Measurements from ENCODE around the gene KIF24.
"Not testable (repeated sequence)": the region's sequence is repeated elsewhere in the genome, so short reads cannot be mapped to it uniquely, and the experiment has no call there.

Gene KIF24, protein sequence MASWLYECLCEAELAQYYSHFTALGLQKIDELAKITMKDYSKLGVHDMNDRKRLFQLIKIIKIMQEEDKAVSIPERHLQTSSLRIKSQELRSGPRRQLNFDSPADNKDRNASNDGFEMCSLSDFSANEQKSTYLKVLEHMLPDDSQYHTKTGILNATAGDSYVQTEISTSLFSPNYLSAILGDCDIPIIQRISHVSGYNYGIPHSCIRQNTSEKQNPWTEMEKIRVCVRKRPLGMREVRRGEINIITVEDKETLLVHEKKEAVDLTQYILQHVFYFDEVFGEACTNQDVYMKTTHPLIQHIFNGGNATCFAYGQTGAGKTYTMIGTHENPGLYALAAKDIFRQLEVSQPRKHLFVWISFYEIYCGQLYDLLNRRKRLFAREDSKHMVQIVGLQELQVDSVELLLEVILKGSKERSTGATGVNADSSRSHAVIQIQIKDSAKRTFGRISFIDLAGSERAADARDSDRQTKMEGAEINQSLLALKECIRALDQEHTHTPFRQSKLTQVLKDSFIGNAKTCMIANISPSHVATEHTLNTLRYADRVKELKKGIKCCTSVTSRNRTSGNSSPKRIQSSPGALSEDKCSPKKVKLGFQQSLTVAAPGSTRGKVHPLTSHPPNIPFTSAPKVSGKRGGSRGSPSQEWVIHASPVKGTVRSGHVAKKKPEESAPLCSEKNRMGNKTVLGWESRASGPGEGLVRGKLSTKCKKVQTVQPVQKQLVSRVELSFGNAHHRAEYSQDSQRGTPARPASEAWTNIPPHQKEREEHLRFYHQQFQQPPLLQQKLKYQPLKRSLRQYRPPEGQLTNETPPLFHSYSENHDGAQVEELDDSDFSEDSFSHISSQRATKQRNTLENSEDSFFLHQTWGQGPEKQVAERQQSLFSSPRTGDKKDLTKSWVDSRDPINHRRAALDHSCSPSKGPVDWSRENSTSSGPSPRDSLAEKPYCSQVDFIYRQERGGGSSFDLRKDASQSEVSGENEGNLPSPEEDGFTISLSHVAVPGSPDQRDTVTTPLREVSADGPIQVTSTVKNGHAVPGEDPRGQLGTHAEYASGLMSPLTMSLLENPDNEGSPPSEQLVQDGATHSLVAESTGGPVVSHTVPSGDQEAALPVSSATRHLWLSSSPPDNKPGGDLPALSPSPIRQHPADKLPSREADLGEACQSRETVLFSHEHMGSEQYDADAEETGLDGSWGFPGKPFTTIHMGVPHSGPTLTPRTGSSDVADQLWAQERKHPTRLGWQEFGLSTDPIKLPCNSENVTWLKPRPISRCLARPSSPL (N-terminal part only)

DNA sequence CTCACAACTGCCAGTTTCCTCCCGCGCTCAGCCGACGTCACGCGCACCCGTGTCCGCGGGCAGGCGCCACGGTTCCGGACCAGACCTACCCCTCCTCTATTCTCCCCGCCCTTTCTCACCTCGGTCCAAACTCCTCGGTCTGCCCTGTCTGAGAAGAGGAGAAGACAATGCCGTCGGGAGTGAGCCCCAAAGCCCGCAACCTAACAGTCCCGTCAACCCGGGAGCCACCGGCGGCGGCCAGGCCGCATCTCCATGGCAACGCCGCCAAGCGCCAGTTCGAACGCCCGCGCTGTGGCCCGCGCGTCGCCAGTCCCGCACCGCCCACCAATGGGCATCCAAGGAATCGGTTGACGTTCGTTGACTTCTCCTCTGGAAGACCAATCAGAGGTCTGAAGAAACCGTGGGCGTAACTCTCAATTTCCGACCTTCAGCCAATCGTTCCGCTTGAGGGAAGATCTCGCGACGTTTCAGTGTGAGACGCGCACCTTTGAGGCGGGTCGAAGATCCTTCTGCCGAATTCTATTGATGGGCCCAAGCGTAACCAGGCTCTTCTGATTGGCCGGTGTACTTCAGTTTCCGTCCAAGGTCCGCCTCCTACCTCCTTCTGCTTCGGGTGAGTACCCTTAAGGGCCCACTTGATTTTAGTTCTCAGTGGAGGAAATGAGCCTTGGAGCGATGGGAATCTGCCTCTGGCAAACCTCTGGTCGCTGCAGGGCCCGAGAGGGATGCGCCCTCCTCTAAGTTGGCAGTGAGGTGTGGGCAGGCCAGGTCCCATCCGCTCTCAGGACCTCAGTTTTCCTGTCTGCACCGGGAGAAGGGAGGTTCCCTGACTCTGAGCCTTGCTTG is at the start of gene KIF24, which contains the start of gene NUDT2:
Gene KIF24, minus strand, starts transcription at position 282 of the 846 bp plus-strand sequence. CDS start 17,922 bp downstream, outside the sequence.
Gene NUDT2, plus strand, starts transcription at position 583 of the 846 bp plus-strand sequence. CDS start 9,471 bp downstream, outside the sequence.
- DNase-seq (ENCODE audit: low read depth in 2 of 2), result peak; percentile 100

DNA sequence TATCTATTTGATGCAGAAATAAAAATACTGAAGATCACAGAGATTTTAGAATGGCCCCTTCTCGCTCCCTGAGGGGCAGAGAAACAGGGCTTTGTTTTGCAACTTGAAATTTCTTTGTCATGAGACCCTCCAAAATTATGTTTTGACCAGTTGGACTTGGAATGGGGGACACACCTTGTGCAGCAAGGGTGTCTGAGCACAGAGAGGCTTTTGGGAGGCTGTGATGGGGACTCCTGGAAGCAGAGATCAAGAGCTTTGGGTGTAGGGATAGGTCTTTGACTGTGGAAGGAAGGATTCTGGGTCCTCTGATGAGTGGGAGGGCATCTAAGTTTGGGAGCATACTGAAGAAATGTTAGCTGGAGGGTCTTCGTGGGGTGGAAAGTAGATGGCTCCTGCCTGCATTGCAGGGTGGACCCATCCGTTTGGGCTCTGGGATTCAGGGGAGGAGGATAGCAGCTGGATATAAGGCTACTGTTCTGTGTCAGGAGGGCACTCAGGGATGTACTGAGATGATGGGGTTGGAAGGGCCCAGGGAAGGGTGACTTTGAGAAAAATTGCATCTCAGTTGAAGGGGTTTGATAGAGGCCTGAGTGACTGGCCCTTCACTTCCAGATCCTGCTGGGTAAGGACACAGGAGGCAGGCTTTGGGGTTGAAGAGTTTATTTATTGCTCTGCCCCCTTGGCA is 49.5 kb upstream of the KIF24 start:
- DNase-seq (ENCODE audit: low read depth in 2 of 2), result no peak

DNA sequence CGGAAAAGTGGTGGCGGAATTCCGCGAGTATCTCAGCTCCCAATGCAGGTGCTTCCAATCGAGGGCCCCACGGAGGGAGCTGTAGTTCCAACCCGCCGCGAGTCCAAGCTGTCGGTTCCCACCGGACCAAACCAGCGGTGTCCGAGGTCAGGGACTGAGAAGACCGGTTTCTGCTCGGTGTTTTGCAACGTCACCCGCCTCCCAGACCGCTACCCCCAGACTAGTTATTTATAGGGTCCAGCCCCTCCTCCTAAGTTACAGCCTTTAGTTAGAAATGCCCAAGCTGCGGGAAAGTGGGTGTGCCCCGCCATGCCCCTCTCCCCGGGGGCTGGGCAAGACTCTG is 48.3 kb upstream of the KIF24 start:
- no peak for DNase-seq (ENCODE audit: low read depth in 2 of 2)

DNA sequence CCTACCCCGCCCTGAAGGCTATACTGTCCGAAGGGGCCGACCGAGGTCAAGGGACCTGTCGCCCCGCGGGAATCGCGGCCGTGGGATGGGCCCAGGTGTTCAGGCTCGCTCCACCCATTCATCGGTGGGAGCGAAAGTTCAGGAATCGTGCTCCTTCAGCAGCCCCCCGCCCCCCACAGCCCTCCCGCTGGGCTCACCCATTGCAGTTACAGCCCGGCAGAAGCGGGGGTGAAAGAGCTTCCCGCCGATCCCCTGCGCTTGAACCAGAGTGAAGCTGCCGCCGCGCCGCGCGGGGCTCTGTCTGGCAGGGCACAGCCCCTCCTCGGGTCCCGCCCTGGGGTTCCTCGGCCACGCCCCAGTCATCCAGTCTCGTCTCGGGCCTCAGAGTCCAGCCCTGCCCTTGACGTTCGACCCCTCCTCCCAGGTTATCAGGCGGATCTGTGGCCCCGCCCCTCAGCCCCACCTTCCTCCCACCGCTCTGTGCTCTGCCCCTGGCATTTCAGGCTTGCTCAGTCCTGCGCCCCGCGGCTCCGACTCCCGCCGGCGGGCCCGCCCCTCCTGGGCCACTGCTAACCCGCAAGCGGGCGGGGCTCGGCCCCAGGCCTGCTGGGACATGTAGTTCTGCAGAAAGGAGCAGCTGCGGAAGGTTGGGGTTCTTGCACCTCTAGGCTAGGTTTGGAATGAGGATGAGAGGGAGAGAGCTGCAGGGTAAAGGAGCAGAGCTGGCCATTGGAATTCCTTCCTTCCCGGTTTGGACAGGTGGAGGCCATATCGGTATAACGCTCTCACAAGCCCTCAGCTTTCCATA is 47.7 kb upstream of the KIF24 start, which contains the start of gene MYORG:
Gene MYORG, minus strand, starts transcription at position 303 of the 808 bp plus-strand sequence. CDS start 3,955 bp downstream, outside the sequence.
- DNase-seq (ENCODE audit: low read depth in 2 of 2), result peak; percentile 32

DNA sequence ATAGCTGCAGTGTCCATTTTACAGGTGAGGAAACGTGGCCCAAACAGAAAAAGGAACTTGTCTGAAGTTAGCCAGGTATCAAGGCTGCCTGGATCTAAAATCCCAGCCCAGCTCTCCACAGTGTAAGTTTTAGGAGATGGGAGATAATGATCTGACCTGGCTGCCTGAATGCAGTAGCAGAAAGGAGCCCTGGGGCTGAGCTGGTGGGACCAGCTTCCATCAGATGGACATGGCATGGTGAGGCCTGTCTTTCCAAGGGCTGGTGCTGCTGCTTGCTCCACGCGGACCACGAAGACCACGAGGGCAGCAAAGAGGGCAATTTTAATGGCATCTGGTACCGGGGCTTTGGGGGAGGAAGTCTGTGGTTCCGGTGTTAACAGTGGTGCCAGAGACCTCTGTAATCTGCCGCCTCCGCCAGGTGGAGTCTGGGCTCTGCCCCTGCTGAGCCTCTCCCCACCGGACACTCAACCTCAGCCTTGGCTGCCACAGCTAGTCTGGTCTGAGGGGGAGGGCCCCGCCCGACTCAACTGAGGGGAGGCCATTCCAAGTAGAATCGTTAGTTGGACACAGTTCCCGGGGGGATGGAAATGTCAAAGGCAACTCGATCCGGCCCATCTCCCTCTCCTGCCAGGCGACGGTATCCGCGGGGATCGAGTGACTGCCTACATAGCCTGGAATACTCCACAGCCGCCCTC is 47.0 kb upstream of the KIF24 start:
- DNase-seq (ENCODE audit: low read depth in 2 of 2), result no peak

DNA sequence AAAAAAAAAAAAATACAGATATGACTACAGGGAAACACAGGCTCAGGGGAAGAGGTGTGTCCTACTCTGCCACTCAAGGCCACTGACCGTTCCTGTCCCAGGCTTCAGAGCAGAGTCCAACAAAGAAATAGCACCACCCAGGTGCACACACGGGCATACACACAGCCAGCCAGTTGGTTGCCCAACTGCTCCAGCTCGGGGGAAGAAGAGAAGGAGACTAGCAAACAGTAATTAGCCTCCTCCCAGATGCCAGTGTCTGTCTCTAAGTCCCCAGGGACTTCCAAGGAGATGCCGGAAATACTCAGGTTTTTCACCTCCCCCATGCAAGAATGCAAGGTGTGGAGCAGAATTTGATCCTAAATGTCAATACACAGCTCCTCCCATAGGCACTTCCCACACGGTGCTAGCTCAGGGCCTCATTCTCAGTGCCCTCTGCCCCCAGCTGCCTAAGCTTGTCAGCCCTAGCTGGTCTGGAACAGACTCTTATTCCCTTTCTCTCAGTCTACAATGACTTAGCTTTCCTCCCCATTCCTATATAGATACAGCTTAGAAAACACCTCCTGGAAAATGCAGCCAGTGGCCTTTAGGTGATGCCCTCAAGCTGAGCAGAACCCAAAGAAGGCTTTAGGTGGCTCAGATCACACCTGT is 46.0 kb upstream of the KIF24 start:
- DNase-seq (ENCODE audit: low read depth in 2 of 2), result no peak

DNA sequence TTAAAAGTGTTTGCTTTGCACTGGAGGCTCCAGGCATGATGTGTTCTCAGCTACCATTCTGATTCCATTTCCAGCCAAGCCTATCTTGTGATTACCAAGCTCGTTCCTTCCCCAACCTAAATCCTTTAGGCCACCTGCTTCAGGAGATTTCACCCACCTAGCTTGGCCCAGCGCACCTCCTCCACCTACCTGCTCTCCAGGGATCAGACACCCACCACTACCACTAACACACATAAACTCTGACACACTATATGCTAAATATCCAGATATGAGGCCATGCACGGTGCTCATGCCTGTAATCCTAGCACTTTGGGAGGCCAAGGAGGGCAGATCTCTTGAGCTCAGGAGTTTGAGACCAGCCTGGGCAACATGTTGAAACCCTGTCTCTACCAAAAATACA is 45.3 kb upstream of the KIF24 start:
- DNase-seq (ENCODE audit: low read depth in 2 of 2), result no peak

DNA sequence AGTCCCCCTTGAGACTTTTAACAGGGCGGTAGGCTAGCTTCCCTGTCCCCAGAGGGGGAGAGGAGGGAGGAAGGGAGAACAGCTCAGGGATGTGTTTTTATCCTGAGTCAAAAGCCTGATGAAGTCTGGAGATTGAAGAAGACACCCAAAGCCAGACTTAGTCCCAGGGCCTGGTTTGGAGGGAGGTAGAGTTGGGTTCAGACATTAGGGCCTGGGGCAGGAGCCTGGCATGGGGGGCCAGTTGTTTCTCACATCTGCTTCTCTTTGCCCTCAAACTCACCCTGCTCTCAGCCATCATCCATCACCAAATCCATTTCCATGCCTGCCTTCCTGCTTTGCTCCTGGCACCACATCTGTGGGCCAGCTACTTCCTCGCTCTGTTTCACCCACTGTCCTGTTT is 44.7 kb upstream of the KIF24 start:
- DNase-seq (ENCODE audit: low read depth in 2 of 2), result no peak

DNA sequence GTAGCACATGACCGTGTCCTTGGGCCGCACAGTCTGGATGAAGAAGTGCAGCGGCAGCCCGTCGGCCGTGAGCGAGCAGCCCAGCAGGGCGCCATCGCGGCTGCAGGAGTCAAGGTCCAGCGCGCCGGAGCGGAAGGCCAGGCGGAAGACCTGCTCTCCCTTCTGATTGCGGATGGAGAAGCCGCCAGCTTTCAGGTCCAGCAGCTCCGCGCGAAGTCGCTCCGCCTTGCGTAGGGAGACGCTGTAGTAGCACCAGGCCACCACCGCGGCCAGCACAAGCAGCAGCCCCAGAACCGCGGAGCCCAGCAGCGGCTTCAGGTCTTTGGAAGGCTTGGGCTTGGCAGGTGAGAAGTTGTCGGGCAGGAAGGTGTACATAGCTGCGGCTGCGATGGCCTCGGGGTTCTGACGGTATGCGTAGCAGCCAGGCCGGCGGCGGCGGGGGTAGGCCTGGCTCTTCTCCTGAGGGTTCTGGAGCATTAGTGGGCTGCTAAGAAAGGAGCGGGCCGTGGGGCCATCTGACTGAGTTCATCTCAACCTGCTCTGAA is 43.5 kb upstream of the KIF24 start:
- DNase-seq (ENCODE audit: low read depth in 2 of 2), result no peak

DNA sequence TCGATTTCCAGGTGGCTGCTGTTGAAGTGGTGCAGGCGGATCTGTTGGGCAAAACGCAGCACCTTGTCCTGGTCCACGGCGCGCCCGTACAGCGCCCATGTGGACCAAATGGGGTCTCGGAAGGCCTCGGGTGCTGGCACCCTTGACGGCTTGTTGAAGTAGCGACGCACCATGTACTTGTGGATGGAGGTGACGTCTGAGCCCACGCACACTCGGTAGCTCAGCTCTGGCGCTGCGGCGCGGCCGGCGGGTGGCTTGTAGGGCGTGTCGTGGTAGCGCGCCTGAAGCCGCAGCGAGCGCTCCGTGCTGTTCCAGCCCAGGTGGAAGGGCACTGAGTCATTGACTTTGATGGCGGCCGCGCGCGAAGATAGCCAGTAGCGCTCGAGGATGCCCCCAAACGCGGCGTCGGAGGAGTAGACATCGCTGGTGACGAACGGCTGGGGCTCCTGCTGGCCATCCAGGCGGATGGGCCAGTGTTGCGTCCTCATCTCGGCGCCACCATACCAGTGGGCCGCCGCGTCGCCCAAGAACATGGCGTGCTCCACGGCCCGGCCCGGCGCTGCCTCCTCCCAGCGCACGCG is 42.9 kb upstream of the KIF24 start:
- no peak for DNase-seq (ENCODE audit: low read depth in 2 of 2)

DNA sequence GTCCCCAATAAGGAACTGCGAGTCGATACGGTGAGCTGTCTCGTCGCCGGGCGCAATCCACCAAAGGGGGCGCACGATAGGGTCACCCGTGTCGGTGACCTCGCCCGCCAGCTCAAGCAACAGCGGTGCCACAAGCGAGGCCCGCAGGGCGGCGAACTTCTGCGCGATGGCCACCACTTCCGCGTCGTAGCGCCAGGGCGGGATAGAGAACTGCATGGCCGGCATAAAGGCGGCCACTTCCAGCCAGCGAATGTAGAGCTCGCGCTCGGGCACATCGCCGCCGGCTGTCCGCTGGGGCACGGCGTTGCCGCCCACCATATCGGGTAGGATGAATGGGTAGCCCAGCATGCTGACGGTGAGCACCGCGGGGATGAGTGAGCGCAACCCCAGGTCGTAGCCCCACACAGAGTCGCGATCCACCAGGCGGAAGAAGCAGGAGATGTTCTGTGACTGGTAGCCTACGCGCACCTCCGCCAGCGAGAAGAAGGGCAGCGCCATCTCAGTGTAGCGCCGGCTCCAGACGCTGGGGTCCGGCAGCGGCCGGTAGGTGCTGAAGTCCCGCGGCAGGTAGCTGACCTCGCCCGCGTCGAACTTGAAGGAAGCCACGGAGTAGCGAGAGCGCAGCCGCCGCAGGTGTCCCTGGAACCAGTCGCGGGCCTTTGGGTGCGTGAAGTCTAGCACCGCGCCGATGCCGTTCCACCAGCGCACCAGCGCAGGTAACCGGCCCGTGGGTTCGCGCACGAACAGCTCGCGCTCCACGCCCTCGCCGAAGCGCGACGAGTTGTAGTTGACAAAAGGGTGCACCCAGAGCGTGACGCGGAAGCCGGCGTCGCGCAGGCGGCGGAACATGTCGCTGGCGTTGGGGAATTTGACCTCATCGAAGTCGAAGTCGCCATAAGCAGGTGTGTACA is 42.2 kb upstream of the KIF24 start:
- DNase-seq (ENCODE audit: low read depth in 2 of 2), result no peak

DNA sequence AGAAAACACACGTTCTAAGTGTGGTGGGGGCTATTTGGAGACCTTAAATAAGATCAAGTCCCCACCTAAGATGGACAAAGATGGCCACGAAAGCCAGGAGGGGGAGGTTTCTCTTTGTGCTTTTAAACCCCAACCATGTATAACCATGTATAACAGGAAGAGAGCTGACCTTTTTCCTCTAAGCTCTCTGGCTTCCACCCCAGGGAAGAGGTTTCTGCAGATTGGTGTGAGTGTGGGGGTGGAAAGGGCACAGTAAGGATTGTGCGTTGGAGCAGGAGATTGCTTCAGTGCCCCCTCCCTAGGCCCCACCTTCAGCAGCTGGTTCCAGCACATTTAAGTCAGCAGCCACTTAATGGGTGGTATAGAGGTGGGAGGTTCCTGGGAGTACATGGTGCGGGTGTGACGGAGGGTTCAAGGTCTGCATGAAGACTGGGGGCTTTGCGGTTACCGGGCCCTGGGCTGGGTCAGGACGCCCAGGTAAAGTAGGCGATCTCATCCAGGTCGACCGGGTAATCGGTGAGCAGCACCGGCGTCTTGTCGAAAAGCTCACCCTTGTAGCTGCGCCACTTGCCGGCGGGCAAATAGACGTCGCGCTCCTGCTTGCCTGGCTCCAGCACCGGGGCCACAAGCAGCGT is 41.4 kb upstream of the KIF24 start:
- DNase-seq (ENCODE audit: low read depth in 2 of 2), result no peak

DNA sequence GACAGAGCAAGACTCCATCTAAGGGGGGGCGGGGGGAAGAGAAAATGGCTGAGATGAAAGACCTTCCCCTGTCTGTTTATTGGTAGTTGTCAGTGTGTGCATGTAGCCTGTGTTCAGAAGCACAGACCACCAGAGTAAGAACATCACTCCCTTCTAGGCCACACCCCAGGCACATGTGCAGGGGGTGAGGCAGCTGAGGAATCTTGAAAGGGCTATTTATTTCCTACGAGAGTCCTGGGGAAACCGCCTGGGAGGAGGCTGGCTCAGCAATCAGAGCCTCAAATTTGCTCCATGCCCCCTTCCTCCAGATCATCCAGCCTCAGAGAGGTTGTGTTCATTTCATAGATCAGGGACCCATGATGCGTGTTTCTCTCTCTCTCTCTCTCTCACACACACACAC is 40.6 kb upstream of the KIF24 start:
- no peak for DNase-seq (ENCODE audit: low read depth in 2 of 2)

DNA sequence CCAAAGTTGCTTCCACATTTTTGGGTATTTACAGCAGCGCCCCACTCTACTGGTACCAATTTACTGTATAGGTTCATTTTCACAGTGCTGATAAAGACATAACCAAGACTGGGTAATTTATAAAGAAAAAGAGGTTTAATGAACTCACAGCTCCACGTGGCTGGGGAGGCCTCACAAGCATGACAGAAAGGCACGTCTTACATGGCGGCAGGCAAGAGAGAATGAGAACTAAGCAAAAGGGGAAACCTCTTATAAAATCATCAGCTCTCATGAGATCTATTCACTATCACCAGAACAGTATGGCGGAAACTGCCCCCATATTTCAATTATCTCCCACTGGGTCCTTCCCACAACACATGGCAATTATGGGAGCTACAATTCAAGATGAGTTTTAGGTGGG is 39.7 kb upstream of the KIF24 start:
- DNase-seq (ENCODE audit: low read depth in 2 of 2), result not testable (repeated sequence)

DNA sequence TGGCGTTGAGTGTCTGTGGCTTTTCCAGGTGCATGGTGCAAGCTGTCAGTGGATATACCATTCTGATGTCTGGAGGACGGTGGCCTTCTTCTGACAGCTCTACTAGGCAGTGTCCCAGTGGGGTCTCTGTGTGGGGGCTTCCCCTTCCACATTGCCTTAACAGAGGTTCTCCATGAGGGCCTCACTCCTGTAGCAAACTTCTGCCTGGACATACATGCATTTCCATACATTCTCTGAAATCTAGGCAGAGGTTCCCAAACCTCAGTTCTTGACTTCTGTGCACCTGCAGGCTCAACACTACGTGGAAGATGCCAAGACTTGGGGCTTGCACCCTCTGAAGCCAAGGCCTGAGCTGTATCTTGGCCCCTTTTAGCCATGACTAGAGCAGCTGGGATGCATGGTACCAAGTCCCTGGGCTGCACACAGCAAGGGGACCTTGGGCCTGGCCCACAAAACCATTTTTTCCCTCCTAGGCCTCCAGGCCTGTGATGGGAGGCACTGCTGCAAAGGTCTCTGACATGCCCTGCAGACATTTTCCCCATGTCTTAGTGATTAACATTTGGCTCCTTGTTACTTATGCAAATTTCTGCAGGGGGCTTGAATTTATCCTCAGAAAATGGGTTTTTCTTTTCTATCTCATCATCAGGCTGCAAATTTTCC is 38.8 kb upstream of the KIF24 start:
- DNase-seq (ENCODE audit: low read depth in 2 of 2), result not testable (repeated sequence)
